Body of pancreas (tissue), 4 donors: Measurements from ENCODE around the gene MICALL1. TPM values are rescaled to one million over a fixed set of nuclear protein-coding genes. Genes with fewer than 3 reads are reported as not detected.

Experiments
- ATAC-seq: fragments of 150-250 bp; one replicate; pipeline ENCODE4 v1.9.1; 2016
- DNase-seq, 4 donors: peaks; one replicate each; pipeline ENCODE4 v3.0.0-alpha.2; 2019
- H3K27ac ChIP-seq, 4 donors: fragments of 200-600 bp; sonication (generic); 1 replicate in 3 of 4; 2 replicates in 1 of 4; pipeline versions ENCODE4 v1.5.1 to v1.6.1; 2016 to 2019; ENCODE audit warnings: mild to moderate bottlenecking in 1 of 4, mixed read lengths in 1 of 4, moderate library complexity in 1 of 4
- H3K27me3 ChIP-seq, 2 donors: fragments of 200-600 bp; sonication (generic); one replicate each; pipeline ENCODE4 v1.6.0; 2016; ENCODE audit warnings: mild to moderate bottlenecking in 1 of 2
- H3K36me3 ChIP-seq, 2 donors: fragments of 200-600 bp; sonication (generic); replicated peaks in 1 of 2; 2 replicates each; pipeline ENCODE4 v1.5.1; 2016; ENCODE audit warnings: low read depth in 2 of 2; ENCODE audit not compliant: insufficient read depth in 1 of 2
- H3K4me1 ChIP-seq: fragments of 200-600 bp; sonication (generic); one replicate; pipeline ENCODE4 v1.6.0; 2016
- H3K4me3 ChIP-seq, 2 donors: fragments of 200-600 bp; sonication (generic); 1 replicate in 1 of 2; 2 replicates in 1 of 2; pipeline ENCODE4 v1.5.1; 2016 to 2019
- H3K9me3 ChIP-seq, 3 donors: fragments of 200-600 bp; sonication (generic); 1 replicate in 2 of 3; 2 replicates in 1 of 3; pipeline ENCODE4 v1.5.1; 2016
- POLR2A ChIP-seq, 3 donors: fragments of 450-650 bp; IDR thresholded peaks; one replicate each; pipeline ENCODE4 v1.6.1; 2016; ENCODE audit warnings: antibody characterized with exemption in 3 of 3, mild to moderate bottlenecking in 2 of 3
- WGBS, 2 donors: methylation state at CpG; one replicate each; pipeline ENCODE4 v1.1.5; 2017; 5-methylcytosine and 5-hydroxymethylcytosine counted together
- intact Hi-C: fragments of 100-400 bp; cut with DNase I; formaldehyde crosslinking; loops from one replicate; pipeline ENCODE4 v1.15.1; 2023
- total RNA-seq, 2 donors: library from RNA; depleted of rRNA; stranded (reverse); fragments of >200 nt; gene quantifications; one replicate each; pipeline ENCODE4 v1.1.0, GENCODE V29; 2016
- TF ChIP-seq, protein P1 (sequence below), 7 experiments: fragments of 450-650 bp in 4 of 7; fragments of 200-600 bp in 3 of 7; sonication (generic) in 3 of 7; IDR thresholded peaks; one replicate each; pipeline ENCODE4 v1.5.1; 2016 to 2019; ENCODE audit warnings: antibody characterized with exemption in 7 of 7

The MICALL1 gene
- total RNA-seq, 2 donors from 2014 or later, result 19.2 to 34.9 TPM

GRCh38 chr22:37930270-37930951 is 24.3 kb downstream of the MICALL1 start:
- H3K27ac ChIP-seq, result peak overlapping the region; percentile 63 to 87 (median 72)
- DNase-seq, result peak; percentile 56 to 58 (median 58)
- TF ChIP-seq, protein P1, sequence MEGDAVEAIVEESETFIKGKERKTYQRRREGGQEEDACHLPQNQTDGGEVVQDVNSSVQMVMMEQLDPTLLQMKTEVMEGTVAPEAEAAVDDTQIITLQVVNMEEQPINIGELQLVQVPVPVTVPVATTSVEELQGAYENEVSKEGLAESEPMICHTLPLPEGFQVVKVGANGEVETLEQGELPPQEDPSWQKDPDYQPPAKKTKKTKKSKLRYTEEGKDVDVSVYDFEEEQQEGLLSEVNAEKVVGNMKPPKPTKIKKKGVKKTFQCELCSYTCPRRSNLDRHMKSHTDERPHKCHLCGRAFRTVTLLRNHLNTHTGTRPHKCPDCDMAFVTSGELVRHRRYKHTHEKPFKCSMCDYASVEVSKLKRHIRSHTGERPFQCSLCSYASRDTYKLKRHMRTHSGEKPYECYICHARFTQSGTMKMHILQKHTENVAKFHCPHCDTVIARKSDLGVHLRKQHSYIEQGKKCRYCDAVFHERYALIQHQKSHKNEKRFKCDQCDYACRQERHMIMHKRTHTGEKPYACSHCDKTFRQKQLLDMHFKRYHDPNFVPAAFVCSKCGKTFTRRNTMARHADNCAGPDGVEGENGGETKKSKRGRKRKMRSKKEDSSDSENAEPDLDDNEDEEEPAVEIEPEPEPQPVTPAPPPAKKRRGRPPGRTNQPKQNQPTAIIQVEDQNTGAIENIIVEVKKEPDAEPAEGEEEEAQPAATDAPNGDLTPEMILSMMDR (IDR thresholded peaks at IDR 0.05), result peak in 6 of 7 experiments; percentile 9 to 54 (median 38)
- no peak for TF ChIP-seq POLR2A (IDR thresholded peaks at IDR 0.05)
- H3K4me3 ChIP-seq, result no peak overlapping the region
- WGBS, 2 donors, result 36 to 56% methylated on average over 3 to 11 of the region's 11 CpGs
- H3K36me3 ChIP-seq, result peaks cover 0 to 14% of the 10 kb centered on the region in 2 donors
- no peaks in the 10 kb centered on the region for H3K9me3 ChIP-seq
- peak; percentile 29 for ATAC-seq
- no peaks in the 10 kb centered on the region for H3K27me3 ChIP-seq
- intact Hi-C loops, result no loop called here
- H3K4me1 ChIP-seq, result peaks cover 76% of the 10 kb centered on the region

GRCh38 chr22:37930952-37931440 is 24.9 kb downstream of the MICALL1 start:
- Histone ChIP-seq H3K4me3 (no peak overlapping the region), H3K36me3 (peaks cover 0 to 12% of the 10 kb centered on the region in 2 donors), H3K27ac (peak overlapping the region; percentile 63 to 87 (median 72)), H3K4me1 (peaks cover 70% of the 10 kb centered on the region), H3K9me3 (no peaks in the 10 kb centered on the region), H3K27me3 (no peaks in the 10 kb centered on the region)
- no peak for TF ChIP-seq POLR2A (IDR thresholded peaks at IDR 0.05)
- TF ChIP-seq, protein P1 (IDR thresholded peaks at IDR 0.05), result peak in 1 of 7 experiments; percentile 12
- WGBS, 2 donors, result 23 to 28% methylated on average over 2 of the region's 2 CpGs
- intact Hi-C loops, result no loop called here
- ATAC-seq (peak; percentile 45), DNase-seq (peak; percentile 41 to 70 (median 64))

DNA sequence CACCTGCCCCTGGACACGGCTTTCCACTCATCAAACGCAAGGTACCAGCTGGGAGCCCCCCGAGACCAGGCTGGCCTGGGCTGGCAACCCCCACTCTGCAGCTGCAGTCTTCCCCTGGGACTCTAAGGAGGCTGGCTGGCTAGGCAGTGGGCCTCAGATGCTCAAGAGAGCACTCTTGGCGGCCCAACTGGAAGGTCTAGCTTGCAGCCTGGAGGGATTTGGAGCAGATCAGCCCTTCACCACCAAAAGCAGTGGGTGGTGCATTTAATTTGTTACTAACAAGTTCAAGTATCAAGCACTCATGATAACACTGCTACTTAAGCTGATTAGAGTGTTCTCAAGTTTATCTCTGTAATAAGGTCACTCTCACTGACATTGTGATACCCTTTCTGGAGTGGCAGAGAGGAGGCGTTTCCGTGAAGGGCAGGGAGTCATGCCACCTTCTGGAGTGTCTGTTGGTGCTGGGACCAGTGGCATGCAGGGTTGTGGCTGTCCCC is 25.8 kb downstream of the MICALL1 start:
- H3K36me3 ChIP-seq, result peaks cover 0 to 5% of the 10 kb centered on the region in 2 donors

GRCh38 chr22:37932401-37932800 is 26.3 kb downstream of the MICALL1 start:
- WGBS, 2 donors, result 75 to 81% methylated on average over 8 to 10 of the region's 10 CpGs
- intact Hi-C loops, result no loop called here
- peaks cover 0 to 6% of the 10 kb centered on the region in 2 donors for H3K36me3 ChIP-seq
- peak overlapping the region; percentile 10 to 87 (median 72) for H3K27ac ChIP-seq
- no peak for DNase-seq
- H3K4me1 ChIP-seq, result peaks cover 60% of the 10 kb centered on the region
- no peak overlapping the region for H3K4me3 ChIP-seq
- H3K27me3 ChIP-seq, result no peaks in the 10 kb centered on the region
- TF ChIP-seq, protein P1 (IDR thresholded peaks at IDR 0.05), result no peak
- TF ChIP-seq POLR2A (IDR thresholded peaks at IDR 0.05), result no peak
- no peaks in the 10 kb centered on the region for H3K9me3 ChIP-seq
- ATAC-seq, result no peak

More for the DNA sequence above, 25.8 kb downstream of the MICALL1 start:
- H3K27me3 ChIP-seq, result no peaks in the 10 kb centered on the region
- DNase-seq, result no peak
- H3K4me3 ChIP-seq, result no peak overlapping the region
- ATAC-seq, result no peak
- intact Hi-C loops, result no loop called here
- no peaks in the 10 kb centered on the region for H3K9me3 ChIP-seq
- WGBS, 2 donors, result 35 to 62% methylated on average over 2 to 6 of the region's 6 CpGs
- H3K4me1 ChIP-seq, result peaks cover 61% of the 10 kb centered on the region
- H3K27ac ChIP-seq, result peak overlapping the region; percentile 10 to 87 (median 72)
- TF ChIP-seq, protein P1 (IDR thresholded peaks at IDR 0.05), result no peak
- TF ChIP-seq POLR2A (IDR thresholded peaks at IDR 0.05), result no peak
